HL-60 (cell line): ENCODE measurements around the gene PRPF6.

ENCODE experiments used
- DNase-seq, 2 experiments: peaks; one replicate each; pipeline ENCODE4 v3.0.0-alpha.2; 2010 to 2020; ENCODE audit warnings: low read depth in 1 of 2, low spot score in 1 of 2
- H3K27ac ChIP-seq: fragments of 250-450 bp; sonication (Bioruptor Pico); replicated peaks from 2 replicates; pipeline ENCODE4 v1.5.1; 2020; ENCODE audit warnings: mild to moderate bottlenecking, moderate library complexity
- H3K27me3 ChIP-seq: fragments of 250-450 bp; sonication (Bioruptor Pico); 2 replicates; pipeline ENCODE4 v1.5.1; 2021; ENCODE audit warnings: mild to moderate bottlenecking, moderate library complexity; ENCODE audit not compliant: insufficient read depth, poor library complexity, severe bottlenecking
- H3K4me3 ChIP-seq: replicated peaks from 2 replicates; pipeline ENCODE4 v1.5.1; 2011; ENCODE audit warnings: mild to moderate bottlenecking, control low read depth, low read length; ENCODE audit not compliant: insufficient read depth
- CTCF ChIP-seq: IDR thresholded peaks from one replicate; pipeline ENCODE4 v1.5.1; 2011; ENCODE audit warnings: low read length, control low read depth, inconsistent platforms; ENCODE audit not compliant: insufficient read depth
- GABPA ChIP-seq: IDR thresholded peaks from 2 replicates; pipeline ENCODE4 v1.6.1; 2012; ENCODE audit warnings: low read depth
- POLR2AphosphoS5 ChIP-seq: IDR thresholded peaks from 2 replicates; pipeline ENCODE4 v1.6.1; 2012; ENCODE audit warnings: low read depth
- REST ChIP-seq: IDR thresholded peaks from 2 replicates; pipeline ENCODE4 v1.6.1; 2012; ENCODE audit warnings: low read depth; ENCODE audit not compliant: insufficient replicate concordance
- SPI1 ChIP-seq: IDR thresholded peaks from 2 replicates; pipeline ENCODE4 v1.6.1; 2012; ENCODE audit warnings: low read depth, mild to moderate bottlenecking, borderline replicate concordance

PRPF6 gene

GRCh38 chr20:64038224-64038564, 57.3 kb downstream of the PRPF6 start:
- peak in 1 of 2 experiments; percentile 18 for DNase-seq
- Histone ChIP-seq H3K27me3 (peaks cover 6% of the 10 kb centered on the region), H3K27ac (no peak overlapping the region), H3K4me3 (no peak overlapping the region)
- TF ChIP-seq REST (no peak), CTCF (no peak), SPI1 (no peak), POLR2AphosphoS5 (no peak), GABPA (no peak)

GRCh38 chr20:64038565-64039292, 57.8 kb downstream of the PRPF6 start:
- no peak for TF ChIP-seq SPI1
- no peak for TF ChIP-seq POLR2AphosphoS5
- peak; percentile 38 for TF ChIP-seq CTCF
- Histone ChIP-seq H3K27ac (peak overlapping the region; percentile 61), H3K4me3 (peak overlapping the region; percentile 53), H3K27me3 (peaks cover 6% of the 10 kb centered on the region)
- peak; percentile 57 to 76 for DNase-seq

- peak overlapping the region; percentile 53 for H3K4me3 ChIP-seq
- no peak for DNase-seq
- peaks cover 6% of the 10 kb centered on the region for H3K27me3 ChIP-seq
- no peak for TF ChIP-seq SPI1
- no peak for TF ChIP-seq POLR2AphosphoS5
- TF ChIP-seq CTCF = no peak
- TF ChIP-seq GABPA = no peak
- TF ChIP-seq REST = no peak
- H3K27ac ChIP-seq = peak overlapping the region; percentile 61
Observed at GRCh38 chr20:64039293-64040160, 58.6 kb downstream of the PRPF6 start.
